NB4 (cell line): ENCODE data around the gene KRTAP10-7.
"Not testable (repeated sequence)": the region's sequence is repeated elsewhere in the genome, so short reads cannot be mapped to it uniquely, and the experiment has no call there.

ENCODE experiments used
- DNase-seq: peaks from one replicate; pipeline ENCODE4 v3.0.0; 2010; ENCODE audit warnings: low read depth
- H3K4me3 ChIP-seq: one replicate; pipeline ENCODE4 v1.5.1; 2011; ENCODE audit warnings: mild to moderate bottlenecking, low read depth, low read length, moderate library complexity
- CTCF ChIP-seq: IDR thresholded peaks from one replicate; pipeline ENCODE4 v1.5.1; 2012; ENCODE audit warnings: low read depth, low read length
- MAX ChIP-seq: IDR thresholded peaks from 2 replicates; pipeline ENCODE4 v1.6.1; 2011; ENCODE audit warnings: low read depth, low read length
- MYC ChIP-seq: IDR thresholded peaks from 2 replicates; pipeline ENCODE4 v1.6.1; 2011; ENCODE audit warnings: low read depth, low read length
- POLR2A ChIP-seq: IDR thresholded peaks from 2 replicates; pipeline ENCODE4 v1.6.1; 2011; ENCODE audit warnings: mild to moderate bottlenecking; ENCODE audit not compliant: insufficient read length; ENCODE audit errors: extremely low read depth

KRTAP10-7 gene

GRCh38 chr21:44600118-44600978 lies at the start of gene KRTAP10-7:
KRTAP10-7 (plus strand) TSS chr21:44600597; CDS start chr21:44600622, 25 bp downstream.
- DNase-seq, H3K4me3 ChIP-seq: not testable (repeated sequence)

GRCh38 chr21:44550807-44551206 lies 49.6 kb upstream of the KRTAP10-7 start:
- no peak for DNase-seq
- TF ChIP-seq MAX (no peak), CTCF (no peak)
- no peak overlapping the region for H3K4me3 ChIP-seq

- TF ChIP-seq MYC (no peak), CTCF (no peak), MAX (no peak), POLR2A (no peak)
- no peak within 1 kb of the TSS for H3K4me3 ChIP-seq
- DNase-seq: no peak
Observed at GRCh38 chr21:44551340-44551961, 48.9 kb upstream of the KRTAP10-7 start, which contains the start of gene KRTAP10-2. KRTAP10-2 (minus strand) TSS chr21:44551505; CDS start chr21:44551458, 47 bp downstream.

GRCh38 chr21:44552136-44552535 lies 48.3 kb upstream of the KRTAP10-7 start:
- TF ChIP-seq CTCF (no peak), POLR2A (no peak), MYC (no peak), MAX (no peak)
- no peak for DNase-seq

GRCh38 chr21:44552681-44553080 lies 47.7 kb upstream of the KRTAP10-7 start:
- no peak for DNase-seq
- no peak overlapping the region for H3K4me3 ChIP-seq
- TF ChIP-seq MAX: no peak
- TF ChIP-seq POLR2A: no peak
- TF ChIP-seq CTCF: no peak
- no peak for TF ChIP-seq MYC

More at GRCh38 chr21:44552136-44552535, 48.3 kb upstream of the KRTAP10-7 start:
- no peak overlapping the region for H3K4me3 ChIP-seq

- TF ChIP-seq CTCF (no peak), MAX (no peak), MYC (no peak), POLR2A (no peak)
- no peak for DNase-seq
Observed at GRCh38 chr21:44555200-44555875, 45.1 kb upstream of the KRTAP10-7 start.

More at GRCh38 chr21:44555200-44555875, 45.1 kb upstream of the KRTAP10-7 start:
- H3K4me3 ChIP-seq: no peak overlapping the region
